ENCODE data around the gene ZNF665.
A peak's percentile ranks its signal among the peaks of the same experiment; 100 is the strongest.
"Not testable (repeated sequence)": the region's sequence is repeated elsewhere in the genome, so short reads cannot be mapped to it uniquely, and the experiment has no call there.

The ZNF665 gene

DNA sequence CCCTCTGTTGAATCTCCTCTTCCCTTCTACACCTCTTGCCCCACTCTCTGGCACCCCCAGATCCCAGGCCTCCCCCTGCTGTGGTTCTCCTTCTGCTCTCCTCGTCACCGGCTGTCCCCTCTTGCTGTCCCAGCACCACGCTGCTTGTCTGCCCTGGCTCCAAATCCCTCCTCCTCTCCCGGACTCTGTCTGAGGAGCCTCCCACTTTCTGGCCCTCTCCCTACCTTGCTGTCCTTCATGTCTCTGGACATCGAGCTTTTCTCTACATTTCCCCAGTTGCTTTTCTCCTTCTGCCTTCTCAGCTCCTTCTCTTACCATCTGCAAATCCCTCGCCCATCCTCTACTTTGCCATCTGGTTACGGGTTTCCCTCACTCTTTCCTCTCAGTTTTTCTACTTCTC, 35.5 kb downstream of the ZNF665 start:
- no peak for DNase-seq (ENCODE audit: low read depth)

DNA sequence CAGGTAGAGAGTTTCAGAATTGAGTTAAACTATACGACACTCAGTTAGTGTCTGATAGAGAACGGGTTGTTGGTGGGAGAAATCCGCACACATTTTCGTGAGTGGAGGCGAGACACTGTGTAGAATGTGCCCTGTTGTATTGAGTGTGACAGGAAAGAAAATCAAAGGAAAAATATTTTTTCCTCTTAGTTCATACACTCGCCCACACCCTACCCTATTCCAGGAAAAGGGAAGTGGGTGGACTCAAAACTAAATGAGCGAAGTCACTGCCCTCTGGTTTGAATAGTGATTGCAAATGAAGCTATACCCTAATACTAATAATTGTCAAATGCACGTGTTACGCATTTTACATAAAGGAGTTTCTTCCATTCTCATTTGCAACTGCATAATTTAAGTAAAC, 36.3 kb downstream of the ZNF665 start:
- DNase-seq (ENCODE audit: low read depth), result no peak

DNA sequence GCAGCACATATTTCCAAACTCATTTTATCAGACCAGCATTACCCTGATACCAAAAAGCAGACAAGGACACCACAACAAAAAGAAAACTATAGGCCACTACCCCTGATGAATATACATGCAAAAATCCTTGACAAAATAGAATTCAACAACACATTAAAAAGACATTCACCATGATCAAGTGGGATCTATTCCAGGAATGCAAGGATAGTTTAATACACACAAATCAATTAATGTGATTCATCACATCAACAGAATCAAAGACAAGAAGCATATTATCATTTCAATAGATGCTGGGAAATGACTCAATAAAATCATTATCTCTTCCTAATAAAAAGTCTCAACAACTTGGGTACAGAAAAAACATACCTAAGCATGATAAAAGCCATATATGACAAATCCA, 45.5 kb downstream of the ZNF665 start:
- DNase-seq (ENCODE audit: low read depth), result no peak

DNA sequence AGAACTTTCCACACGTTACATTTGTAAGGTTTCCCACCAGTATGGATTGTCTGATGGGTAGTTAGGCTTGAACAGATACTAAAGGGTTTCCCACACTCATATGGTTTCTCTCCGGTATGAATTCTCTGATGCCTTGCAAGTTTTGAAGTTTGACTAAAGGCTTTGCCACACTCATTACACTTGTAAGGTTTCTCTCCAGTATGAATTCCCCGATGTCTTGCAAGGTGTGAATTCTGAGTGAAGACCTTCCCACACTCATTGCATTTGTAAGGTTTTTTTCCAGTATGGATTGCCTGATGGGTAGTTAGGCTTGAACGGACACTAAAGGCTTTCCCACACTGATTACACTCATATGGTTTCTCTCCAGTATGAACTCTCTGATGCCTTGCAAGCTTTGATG, 52.8 kb downstream of the ZNF665 start:
- DNase-seq (ENCODE audit: low read depth), result no peak

DNA sequence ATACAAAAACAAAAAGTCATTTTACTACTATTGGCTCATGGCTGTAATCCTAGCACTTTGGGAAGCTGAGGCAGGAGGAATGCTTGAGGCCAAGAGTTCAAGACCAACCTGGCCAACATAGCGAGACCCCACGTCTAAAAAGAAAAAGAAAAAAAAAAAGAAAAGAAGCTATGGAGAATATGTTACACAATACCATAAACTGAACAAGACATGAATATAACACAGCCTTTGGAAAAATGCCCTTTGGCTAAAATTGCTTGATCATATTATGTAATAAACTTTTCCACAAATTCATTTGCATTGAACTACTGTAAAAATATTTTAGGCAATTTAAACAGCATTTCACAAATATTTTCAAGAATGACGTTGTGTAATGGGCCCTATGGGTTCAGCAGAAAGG, 56.7 kb downstream of the ZNF665 start:
- no peak for DNase-seq (ENCODE audit: low read depth)

DNA sequence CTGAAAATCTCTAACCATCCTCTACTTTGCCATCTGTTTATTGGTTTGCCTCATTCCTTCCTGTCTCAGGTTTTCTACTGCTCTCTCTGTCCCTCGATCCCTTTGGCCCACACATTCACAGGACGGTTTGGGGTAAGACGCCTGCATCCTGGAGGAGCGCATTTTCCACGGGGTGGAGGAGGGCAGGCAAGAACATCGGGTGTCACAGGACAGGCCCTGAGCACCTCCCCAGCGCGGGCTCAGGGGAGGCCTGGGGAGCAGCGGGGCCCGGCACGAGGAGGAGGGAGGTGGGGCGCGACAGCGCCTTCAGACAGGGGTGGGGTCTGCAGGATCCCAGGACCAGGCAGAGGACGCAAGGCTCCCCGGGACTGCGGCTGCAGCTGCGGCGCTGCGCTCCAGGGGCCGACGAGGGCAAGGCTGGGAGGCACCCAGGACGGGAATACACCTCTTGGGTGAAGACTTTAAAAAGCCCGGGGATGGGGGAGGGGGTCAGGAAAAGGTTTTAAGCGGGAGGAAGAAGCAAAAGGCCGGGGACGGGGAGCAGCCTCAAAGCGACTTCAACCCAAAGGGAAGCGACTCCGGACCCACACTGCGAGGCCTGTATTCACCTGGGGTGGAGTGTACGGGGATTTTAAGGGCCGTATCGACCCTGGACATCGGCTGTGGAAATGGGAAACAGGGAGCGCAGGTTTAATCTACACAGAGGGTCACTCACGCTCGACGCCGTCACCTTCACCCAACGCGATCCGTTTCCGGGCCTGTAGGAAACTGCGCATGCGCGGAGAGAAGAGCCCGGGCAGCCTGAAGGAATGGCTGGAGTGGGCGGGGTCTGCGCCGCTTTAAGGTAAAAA, 60.8 kb downstream of the ZNF665 start, which contains the start of gene ZNF415:
TSS of gene ZNF415 (minus strand) at position 770 of the 851 bp plus-strand sequence. CDS start 10,234 bp downstream, outside the sequence.
- peak; percentile 28 for DNase-seq (ENCODE audit: low read depth)

DNA sequence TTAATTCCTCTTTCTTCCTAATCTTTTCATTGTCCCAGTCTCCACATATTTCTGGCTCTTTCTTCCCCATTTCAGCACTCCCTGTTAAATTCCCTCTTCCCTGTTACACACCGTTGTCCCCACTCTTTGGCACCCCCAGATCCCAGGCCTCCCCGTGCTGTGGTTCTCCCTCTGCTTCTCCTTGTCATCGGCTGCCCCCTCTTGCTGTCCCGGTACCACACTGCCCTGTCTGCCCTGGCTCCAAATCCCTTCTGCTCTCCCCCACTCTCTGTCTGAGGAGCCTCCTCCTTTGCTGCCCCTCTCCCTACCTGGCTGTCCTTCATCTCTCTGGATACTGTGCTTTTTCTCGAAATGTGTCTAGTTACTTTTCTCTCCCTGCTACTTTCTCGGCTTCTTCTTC, 61.4 kb downstream of the ZNF665 start:
- DNase-seq (ENCODE audit: low read depth), result no peak

DNA sequence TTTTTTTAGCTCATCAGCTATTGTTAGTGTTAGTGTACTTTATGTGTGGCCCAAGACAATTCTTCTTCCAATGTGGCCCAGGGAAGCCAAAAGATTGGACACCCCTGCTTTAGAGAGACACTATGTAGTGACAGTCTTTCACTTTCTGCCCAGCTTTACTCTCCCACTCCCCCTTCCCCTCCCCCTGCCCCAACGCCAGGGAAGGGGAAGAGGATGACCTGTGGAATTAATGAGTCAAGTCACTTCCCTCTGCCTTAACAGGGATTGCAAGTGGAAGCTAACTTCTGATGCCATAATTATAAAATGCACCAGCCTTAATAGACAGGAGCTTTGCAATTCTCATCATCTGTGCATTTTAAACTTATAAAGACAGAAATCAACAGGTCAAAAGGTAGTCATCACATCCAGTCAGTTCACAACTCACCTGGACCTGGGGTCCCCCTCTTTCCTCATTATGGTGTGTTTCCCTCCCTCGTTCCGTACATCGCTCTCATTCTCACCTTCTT, 62.0 kb downstream of the ZNF665 start:
- no peak for DNase-seq (ENCODE audit: low read depth)

DNA sequence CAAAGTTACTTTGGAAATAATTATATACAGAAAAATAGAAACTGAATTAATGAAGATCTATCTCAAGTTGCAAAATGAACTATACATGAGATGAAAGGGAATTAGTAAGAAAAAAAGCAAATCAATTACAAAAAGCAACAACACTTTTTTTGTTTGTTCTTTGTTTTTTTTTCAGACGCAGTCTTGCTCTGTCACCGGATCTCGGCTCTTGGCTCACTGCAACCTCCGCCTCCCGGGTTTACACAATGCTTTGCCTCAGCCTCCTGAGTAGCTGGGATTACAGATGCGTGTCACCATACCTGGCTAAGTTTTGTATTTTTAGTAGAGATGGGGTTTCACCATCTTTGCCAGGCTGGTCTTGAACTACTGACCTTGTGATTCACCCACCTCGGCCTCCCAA, 62.7 kb downstream of the ZNF665 start:
- DNase-seq (ENCODE audit: low read depth), result no peak

DNA sequence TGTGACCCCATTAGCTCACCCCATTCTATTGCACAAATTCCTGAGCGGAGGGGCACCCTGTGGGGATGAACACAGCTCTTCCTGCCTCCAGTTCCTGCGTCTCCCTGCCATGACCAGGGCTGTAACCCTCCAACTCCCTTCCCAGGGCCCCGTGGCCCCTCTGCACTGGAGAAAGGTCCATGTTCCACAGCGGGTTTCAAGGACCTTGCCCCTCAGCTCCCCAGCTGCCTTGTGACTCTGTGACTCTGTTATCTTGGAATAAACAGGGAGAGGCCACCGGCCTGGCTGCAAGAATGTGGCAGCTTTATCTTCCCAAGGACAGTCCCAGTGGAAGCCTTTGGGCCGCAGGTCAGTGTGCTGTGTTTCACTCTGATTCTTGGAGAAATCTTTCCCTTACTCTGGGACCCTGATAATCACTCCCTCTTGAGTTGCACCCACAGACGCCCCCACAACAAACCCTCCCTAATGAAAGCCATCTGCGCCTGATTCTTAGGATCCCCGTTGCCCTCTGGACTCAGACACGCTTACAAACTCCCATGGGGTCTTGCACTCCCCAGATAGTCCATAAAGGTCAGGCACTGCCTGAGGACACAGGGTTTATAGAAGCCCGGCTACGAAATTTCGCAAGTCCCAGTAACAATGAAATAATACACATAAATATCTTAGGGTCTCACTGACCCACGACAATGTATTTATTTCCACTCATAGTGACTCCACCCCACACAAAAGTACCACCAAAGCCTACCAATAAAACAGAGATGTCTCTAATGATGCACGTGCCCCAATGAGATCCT, 66.2 kb downstream of the ZNF665 start:
- not testable (repeated sequence) for DNase-seq (ENCODE audit: low read depth)

DNA sequence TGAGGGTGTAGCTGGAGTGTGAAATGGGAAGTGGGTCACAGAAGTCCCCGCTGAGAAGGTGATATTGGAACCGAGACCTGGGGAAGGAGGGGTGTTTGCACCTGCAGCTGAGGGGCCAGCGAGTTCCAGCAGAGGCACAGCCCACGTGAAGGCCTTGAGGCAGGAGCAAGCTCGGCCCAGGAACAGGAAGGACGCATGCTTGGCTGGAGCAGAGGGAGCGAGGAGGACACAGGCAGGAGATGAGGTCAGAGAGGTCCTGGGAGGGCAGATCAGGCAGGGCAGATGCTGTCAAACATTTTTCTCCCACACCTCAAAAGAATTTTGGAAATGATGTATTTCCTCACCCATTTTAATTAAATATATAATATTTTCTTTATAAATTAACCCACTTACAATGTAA, 69.8 kb downstream of the ZNF665 start:
- DNase-seq (ENCODE audit: low read depth), result no peak

Measured in activated T-cell treated with anti-CD3 and anti-CD28 coated beads for 48 hours (primary cell).